NCI-H524 (cell line): ENCODE measurements around the gene CARNS1.

ENCODE experiments used
- DNase-seq, 2 experiments: peaks; one replicate each; lab custom pipeline; 2025; lab: John Stamatoyannopoulos, UW

CARNS1 gene

DNA sequence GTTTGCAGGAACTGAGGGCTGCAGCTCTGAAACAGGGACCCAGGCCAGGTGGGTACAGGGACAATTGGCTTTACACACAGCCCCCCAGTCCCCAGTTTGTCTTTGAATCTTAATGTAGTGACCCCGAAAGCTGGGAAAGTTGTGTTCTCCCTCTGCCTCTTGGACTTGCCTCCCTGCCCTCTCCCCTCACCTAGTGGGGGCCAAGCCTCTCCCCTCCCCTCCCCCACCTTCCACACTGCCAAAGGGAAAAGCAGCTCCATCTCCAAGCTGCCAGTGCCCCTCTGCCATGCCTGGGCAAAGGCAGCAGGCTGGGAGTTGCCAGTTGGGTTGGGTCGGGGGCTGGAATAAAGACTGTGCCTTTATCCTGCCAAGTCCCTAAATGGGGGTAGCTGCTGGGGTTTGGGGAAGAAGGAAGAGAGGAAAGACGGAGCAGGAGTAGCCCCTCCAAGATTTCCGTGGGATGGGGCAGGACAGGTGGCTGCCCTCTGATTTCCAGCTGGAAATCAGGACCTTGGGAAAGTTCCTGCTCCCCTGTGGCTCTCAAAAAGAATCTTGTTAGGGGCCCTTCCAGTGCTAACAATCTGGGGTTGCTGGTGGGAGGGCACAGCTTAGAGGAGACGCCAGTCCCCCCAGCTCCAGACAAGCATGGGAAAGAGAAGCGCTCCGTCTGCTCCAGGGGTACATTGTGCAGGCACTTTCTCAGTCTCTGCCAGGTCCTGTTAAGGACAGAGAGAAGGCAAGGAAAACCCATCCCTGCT, 39.2 kb upstream of the CARNS1 start:
- DNase-seq, result no peak

DNA sequence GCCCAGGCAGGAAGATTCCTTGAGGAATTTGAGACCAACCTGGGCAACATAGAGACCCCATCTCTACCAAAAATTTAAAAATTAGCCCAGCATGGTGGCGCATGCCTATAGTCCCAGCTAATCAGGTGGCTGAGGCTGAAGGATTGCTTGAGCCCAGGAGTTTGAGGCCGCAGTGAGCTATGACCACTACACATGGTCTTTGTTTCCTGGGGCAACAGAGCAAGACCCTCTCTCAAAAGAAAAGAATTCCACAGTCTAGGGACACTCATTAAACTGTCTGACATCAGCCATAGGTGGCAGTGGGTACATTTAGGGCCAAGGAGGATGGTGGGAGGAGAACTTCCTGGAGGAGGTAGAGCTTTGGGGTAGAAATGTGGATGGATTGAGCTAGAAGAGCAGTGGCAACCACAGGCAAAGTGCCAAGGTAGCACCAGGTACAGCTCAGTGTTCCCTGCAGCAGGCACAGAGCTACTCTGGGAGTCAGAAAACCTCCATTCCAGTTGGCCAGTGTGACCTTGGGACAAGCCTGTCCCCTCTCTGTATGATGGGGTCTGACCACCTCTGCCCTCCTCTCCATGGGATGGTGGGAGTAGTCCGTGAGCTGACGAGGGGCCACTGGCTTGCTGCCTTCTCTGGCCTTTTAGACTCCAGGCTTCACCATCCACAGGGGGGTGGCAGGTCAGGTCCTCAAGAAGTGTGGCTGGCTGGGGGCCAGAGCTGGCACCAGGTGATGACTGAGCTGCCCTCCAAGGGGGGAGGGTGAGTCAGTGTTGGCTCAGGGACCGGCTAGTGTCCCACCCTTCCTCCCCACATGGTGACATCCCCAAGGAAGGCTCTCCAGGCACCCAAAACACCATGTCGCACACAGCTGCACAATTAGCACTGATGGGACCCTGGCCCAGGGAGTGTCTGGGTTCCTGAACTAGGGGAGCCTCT, 38.3 kb upstream of the CARNS1 start:
- no peak for DNase-seq

DNA sequence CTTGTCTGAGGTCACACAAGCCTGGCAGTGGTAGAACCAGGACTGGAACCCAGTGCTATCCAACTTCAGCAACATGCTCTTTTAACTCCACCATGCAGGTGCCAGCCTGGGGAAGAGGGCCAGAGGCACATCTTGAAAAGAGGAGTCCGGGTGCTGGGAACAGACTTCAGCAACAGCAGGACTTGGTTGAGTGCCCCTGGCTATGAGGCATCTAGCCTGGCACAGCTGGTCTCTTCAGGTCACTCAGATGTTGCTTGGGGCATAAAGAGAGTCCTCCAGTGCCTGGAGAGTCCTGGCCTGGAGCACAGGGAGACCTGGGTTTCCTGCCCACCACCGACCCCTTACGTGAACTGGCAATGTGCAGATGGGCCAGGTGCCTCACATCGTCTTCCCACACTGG, 36.9 kb upstream of the CARNS1 start:
- no peak for DNase-seq

DNA sequence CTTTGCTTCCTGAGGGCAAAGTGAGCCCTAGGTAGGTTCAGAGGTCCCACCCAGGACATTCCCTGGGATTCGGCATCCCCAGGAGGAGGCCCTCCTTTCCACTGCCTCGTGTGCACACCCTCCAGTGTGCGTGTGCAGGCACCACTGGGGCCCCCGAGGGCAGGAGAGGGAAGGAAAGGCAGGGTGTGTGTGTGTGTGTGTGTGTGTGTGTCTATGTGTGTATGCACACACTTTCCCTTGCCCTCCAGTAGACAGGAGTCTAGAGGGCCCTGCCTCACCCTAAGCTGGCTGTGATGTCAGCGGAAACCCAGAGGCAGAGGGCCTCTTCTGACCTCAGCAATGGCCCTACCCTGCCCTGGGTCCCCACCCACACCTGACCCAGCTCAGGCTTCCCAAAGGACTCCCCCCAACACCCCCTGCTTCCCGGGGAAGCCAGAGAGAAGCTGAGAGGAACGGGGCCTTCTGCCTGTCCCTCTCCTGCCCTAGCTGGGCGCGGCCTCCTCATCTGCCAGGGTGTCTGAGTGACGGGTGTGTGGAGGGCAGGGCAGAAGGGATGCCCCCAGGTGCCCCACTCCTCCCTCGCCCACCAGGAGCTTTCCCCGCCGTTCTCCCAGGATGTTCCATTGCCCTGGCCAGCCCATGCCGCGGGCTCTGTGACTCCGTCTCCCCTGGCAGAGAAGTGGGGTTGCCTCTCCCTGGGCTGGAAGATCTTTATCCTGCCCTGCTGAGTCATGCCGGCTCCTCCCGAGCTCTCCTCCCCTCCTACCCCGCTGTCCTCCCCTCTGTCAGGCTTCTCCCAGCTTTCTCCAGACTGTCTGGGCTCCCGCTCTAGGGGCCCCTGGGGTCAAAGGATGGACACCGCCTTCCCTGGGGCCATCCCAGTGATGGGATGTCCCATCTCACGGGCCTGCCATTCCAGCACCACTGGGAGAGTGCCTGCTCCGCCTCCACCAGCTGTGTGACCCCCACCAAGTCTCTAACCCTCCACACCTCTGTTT, 36.1 kb upstream of the CARNS1 start:
- no peak for DNase-seq

DNA sequence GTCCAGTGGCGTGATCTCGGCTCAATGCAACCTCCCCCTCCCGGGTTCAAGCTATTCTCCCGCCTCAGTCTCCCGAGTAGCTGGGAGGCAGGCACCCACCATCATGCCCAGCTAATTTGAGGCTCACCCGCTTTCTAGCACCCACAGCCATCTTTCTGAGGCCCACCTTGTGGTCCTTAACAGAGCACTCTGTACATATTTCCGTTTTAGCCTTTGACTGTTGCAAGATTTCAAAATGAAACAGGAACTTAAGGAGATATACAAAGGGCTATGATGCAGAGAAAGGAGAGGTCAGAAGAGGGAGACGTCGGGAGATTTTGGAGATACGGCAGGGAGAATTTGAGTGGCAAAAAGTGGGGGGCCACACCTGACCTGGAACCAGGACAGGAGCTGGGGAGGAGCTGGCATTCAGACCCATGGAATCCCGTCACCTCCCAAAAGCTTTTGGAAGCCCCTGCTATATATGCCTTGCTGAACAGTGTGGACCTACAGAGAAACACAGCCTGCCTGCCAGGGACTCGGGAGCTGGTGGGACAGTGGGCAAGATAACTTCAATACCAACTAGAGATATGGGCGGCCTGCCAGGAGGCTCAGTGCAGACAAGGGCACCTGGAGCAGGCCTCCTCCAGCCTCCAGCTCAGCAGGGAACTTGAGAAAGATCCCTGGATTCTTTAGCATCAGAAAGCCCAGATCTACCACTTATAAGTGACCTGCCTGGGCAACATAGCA, 34.1 kb upstream of the CARNS1 start:
- DNase-seq, result no peak

DNA sequence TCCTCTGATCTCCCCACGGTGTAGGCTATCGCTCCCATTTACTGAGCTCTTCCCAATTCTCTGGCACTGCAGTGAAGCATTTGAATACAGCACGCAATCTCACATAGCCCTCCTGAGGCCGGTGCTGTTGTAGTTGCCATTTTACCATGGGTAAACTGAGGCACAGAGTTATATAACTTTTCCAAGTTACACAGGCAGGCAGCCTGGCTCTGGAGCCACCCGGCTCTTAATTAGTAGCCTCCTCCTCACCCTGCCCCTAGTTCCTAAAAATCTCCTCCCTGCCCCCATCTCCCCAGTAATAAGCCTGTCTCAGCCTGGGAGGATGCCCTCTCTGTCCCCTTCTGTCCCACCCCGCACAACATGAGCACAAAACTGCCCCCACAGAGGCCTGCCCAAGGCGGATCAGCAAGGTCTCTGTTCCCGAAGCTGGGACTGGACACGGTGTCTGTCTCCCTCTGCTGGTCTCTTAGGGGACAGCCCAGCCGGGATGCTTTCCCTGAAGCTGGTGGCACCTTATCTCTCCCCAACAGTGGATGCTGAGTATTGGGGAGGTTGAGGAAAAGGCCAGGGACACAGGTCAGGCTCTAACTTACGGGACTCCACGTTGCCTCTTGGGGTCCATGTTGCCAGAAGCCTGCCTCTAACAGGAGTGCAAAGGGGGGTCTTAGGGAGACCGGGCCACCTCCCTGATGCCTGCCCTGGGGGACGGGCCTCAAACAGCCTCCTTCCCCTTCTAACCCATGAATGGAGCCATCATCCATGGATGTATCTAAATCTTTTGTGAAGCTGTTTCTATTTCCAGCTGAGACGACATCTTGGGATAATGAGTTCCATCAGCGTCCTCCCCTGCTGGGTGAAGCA, 33.0 kb upstream of the CARNS1 start:
- DNase-seq, result peak; percentile 41 to 66

DNA sequence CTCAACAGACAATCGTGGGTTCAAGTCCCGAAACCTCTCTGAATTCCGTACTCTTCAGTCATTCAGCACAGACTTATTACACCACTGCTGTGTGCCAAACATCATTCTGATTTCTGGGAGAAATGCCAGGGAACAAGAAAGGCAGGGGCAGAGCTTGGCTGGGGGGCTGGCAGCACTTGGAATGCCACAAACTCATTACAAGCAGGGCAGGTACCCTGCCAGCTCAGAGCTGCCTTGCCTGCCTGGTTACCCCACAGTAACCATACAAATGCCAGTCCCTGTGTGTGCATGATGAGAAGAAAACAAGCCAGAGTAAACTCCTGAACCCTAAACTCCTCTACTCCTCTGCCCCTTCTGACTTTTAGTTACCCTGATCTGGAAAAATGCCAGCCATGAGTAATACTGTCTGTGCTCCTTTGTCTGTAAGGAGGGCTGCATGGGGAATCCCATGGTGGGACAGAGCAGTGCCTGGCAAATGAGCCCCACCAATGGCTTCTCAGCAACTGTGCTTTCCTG, 30.6 kb upstream of the CARNS1 start:
- DNase-seq, result no peak

DNA sequence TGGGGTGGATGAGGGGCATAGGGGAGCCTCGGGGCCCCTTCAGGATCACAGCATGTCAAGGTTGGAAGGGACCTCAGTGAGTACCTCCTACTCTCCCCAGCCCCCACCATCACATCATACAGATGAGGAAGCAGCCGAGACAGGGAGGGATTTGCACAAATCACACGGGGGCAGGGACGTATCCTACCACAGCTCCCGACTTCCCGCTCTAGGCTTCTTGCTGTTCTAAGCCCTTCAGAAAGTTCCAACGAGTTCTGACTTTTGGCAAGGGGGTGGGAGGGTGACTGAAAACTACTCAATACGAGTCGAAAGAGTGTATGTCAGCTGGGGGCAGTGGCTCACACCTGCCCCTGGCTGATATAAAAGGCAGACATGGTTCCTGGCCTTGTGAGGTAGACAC, 28.4 kb upstream of the CARNS1 start:
- DNase-seq, result no peak

DNA sequence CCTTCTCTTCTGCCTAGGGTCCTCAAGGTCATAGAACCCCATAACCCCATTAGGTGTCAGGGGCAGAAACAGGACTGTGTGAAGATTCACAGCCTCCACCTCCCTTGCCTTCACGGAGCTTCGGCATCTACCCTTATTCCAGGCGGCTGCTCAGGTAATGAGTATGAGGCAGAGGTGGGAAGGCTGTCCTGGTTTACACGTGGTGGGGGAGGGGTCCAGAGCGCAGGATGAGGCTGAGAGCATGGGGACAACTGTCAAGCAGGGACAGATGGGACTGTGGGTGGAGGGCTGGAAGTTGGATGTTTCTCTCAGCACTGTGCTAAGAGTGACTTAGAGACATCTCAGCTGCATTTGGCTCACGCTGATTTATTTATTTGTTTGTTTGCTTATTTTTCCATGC, 28.0 kb upstream of the CARNS1 start:
- DNase-seq, result no peak

DNA sequence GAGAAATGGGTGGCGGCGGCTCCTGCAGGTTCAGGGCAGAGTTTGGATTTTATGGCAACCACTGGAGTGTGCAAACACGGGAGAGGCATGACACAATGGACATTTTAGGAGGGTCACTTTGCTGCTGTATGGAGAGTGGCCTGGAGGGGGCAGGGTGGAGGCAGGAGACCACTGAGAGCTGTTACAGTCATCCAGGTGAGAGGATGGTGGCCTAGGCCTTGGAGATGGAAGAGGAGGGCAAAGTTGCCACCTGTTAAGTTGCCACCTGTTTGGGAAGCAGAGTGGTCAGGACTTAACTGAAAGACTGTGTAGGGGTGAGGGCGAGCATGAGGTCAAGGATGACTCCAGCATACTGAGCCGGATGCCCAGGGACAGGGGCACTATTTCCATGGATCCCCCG, 26.0 kb upstream of the CARNS1 start:
- DNase-seq, result peak in 1 of 2 experiments; percentile 25

DNA sequence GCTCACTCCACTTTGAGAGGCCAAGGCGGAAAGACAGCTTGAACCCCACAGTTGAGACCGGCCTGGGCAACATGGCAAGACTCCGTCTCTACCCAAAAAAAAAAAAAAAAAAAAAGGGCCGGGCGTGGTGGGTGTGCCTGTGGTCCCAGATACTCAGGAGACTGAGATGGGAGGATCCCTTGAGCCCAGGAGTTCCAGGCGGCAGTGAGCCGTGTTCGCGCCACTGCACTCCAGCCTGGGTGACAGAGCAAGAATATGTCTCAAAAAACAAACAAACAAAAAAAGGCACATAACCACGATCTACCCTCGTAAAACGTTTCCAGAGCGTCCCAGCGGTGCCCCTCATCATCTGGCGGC, 24.6 kb upstream of the CARNS1 start:
- DNase-seq, result no peak

DNA sequence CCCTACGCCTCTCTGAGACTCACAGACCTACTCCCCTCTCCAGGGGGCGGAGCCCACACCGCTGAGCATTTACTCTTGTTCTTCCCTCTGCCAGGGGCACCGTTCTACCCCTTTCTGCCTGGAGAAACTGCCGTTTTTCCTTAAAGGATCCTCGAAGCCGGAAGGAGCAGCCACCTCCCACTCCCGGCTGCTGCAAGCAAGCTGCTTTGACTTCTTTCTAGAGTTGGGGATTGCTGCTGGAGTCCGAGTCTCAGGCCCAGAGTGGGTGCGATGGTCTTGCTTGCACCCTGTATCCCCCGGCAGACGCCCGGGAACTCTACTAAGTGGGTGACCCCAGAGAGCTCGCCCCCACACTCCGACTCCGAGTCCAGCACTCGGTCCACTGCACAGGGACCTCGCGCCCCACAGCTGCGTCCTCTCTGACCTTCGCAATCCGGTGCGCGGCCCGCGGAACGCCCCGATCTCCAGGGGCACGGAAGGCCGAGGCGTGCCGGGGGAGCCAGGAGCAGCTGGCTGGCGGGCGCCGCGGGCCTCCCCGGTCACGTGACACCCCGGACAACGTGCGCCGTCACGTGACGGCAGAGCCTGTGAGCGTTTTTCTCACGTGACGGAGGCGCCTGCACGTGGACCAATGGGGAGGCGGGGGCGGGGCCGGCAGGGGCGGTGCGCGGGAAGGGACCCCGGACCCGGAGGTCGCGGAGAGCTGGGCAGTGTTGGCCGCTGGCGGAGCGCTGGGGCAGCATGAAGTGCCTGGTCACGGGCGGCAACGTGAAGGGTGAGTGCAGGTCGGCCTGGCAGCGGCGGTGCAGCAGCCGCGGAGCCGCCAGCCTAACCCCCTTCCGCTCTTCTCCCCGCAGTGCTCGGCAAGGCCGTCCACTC, 23.9 kb upstream of the CARNS1 start, which contains the start of gene RAD9A:
TSS of gene RAD9A (plus strand) at position 683 of the 879 bp plus-strand sequence. CDS start at position 742, 59 bp downstream.
- peak; percentile 88 to 93 for DNase-seq

DNA sequence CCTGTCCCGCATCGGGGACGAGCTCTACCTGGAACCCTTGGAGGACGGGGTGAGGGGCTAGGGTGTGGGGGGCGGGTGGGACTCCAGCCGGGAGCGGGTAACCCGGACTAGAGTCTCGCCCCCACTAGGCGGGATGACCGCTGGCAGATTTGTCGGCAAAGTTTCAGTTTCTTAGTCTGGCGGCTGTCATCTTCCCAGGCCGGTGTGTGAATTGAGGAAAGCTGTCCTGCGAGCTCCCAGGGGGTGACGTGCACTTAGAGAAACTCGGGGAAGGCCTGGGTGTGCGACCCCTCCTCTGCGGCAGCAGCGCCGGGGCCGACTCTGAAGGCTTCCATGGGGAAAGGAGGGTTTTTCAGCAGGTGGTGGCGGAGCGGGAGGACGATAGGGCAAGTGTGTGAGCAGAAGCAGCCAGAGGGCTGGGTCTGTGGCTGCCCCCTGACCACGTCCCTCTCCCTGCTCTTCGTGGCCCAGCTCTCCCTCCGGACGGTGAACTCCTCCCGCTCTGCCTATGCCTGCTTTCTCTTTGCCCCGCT, 23.2 kb upstream of the CARNS1 start:
- no peak for DNase-seq

DNA sequence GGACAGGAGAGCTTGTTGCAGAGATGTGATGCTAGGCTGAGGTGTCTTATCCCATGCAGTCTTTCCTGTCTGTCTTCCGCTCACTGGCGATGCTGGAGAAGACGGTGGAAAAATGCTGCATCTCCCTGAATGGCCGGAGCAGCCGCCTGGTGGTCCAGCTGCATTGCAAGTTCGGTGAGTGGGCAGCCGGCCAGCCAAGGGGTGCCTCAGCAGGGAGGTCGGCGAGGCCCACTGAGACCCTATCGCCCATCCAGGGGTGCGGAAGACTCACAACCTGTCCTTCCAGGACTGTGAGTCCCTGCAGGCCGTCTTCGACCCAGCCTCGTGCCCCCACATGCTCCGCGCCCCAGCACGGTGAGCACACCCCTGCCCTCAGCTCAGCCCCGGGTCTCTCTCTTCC, 22.0 kb upstream of the CARNS1 start:
- no peak for DNase-seq

DNA sequence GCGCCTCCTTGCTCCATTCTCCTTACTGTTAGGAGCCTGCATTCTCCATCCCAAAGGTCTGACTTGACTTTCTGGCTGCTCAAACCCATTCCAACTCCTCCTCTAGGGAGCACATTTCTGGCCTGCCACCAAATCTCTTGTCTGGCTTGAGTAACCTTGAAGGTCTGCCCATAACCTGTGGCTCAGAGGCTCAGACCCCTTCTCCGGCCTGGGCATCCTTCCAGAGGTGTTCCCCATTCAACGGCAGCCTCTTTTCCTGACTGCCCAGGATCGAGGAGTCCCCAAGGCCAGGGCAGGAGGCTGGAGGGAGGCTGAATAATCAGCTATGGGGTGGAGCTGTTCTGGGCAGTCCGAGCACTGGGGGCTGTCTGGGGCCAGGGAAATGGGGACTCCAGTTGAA, 21.5 kb upstream of the CARNS1 start:
- DNase-seq, result no peak

DNA sequence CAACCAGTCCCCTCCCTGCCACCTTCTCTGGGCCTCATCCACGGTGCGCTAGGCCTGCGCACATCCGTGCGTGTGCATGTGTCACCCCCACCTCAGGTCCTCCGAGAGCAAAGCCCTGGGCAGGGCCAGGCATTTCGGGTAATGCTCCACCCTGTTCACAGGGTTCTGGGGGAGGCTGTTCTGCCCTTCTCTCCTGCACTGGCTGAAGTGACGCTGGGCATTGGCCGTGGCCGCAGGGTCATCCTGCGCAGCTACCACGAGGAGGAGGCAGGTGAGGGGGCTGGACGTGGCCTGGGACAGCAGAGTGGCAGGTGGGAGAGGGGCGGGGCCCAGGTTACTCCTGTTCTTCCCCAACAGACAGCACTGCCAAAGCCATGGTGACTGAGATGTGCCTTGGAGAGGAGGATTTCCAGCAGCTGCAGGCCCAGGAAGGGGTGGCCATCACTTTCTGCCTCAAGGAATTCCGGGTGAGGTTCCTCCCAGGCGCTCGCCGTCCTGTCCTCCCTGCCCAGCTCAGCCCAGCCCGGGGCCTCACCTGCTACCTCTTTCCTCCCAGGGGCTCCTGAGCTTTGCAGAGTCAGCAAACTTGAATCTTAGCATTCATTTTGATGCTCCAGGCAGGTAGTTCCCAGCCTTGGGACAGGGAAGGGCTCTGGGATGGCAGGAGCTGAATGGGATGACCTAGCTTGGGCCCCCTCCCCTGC, 19.8 kb upstream of the CARNS1 start:
- no peak for DNase-seq

DNA sequence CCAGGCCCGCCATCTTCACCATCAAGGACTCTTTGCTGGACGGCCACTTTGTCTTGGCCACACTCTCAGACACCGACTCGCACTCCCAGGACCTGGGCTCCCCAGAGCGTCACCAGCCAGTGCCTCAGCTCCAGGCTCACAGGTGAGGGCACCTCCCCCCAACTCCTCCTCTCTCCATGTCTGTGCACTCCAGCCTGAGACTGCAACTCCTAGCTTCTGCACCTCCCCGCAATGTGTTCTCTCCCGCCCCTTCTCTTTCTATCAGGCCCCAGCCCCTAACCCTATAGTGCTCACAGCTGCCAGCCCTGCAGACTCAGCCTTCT, 19.3 kb upstream of the CARNS1 start:
- DNase-seq, result no peak
